HG03135 (cell line): ENCODE results near the gene ZMYM5.
A peak's percentile ranks its signal among the peaks of the same experiment; 100 is the strongest.
"Not testable (repeated sequence)": the region's sequence is repeated elsewhere in the genome, so short reads cannot be mapped to it uniquely, and the experiment has no call there.

Experiments
- ATAC-seq: cut with Tn5 transposase; IDR thresholded peaks from one replicate; pipeline ENCODE4 v1.9.1; 2021; ENCODE audit warnings: mild to moderate bottlenecking, moderate library complexity; ENCODE audit not compliant: unreplicated experiment

ZMYM5 gene

DNA sequence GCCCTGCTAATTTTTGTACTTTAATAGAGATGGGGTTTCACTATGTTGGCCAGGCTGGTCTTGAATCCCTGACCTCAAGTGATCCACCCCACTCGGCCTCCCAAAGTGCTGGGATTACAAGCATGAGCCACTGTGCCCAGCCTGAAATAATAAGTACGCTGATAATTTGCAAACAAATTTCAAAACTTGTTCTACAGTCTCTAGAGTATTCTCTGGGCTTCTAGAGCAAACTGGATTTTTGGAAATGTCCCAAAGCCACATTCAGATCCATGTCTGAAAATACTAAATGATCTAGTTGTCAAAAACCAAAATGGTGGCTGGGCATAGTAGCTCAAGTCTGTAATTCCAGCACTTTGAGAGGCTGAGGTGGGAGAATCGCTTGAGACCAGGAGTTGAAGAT, 40.8 kb downstream of the ZMYM5 start:
- ATAC-seq, result no peak

DNA sequence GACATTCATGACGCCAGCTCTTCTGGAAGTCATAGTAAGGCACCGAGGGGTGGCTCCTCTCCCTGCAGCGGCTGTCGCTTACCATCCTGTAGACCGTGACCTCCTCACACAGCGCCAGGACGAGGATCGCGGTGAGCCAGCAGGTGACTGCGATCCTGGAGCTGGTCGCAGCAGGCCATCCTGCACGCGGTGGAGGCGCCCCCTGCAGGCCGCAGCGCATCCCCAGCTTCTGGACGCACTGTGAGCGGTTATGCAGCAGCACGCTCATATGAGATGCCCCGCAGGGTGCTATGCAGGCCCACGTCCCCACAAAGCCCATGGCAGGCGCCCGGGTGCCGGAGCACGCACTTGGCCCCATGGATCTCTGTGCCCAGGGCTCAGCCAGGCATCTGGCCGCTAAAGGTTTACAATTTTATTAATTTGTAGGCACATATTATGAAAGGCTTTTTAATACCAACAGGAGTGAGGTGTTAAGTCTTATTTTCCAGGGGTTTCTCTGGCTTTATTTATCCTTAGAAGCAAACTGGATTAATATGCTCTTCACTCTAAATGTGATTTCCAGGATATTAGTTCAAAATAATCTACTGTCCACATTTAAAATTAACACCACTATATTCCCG, 45.1 kb downstream of the ZMYM5 start:
- ATAC-seq, result no peak

DNA sequence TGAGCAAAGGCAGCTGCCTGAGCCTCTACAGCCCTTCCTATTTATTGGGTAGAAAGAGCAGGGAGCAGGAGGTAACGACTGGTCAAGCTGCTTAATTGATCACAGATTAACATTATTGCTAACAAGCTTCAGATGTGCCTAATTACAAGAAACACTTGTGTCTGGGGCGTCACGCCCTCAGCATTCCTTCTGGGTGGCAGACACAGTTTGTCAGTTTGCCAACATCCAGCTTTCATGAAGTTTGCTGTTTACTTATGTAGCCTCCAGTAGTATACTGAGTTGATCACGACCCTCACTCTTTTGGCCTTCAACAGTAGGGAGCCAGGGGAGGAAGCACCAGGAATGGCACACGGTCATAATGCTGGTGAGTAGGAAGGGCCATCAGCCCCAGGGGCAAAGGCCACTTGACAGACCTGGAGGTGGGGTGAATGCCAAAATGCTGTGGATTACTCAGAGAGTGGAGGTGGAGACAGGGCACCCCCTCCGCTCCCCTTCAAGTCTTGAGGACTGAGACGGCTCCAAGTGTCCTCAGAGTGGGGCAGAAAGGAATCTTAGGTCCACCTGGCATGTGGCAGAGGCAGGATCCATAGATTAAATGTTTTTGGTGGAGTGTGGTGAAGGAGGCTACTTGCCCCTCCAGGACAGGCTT, 45.8 kb downstream of the ZMYM5 start:
- ATAC-seq, result no peak

DNA sequence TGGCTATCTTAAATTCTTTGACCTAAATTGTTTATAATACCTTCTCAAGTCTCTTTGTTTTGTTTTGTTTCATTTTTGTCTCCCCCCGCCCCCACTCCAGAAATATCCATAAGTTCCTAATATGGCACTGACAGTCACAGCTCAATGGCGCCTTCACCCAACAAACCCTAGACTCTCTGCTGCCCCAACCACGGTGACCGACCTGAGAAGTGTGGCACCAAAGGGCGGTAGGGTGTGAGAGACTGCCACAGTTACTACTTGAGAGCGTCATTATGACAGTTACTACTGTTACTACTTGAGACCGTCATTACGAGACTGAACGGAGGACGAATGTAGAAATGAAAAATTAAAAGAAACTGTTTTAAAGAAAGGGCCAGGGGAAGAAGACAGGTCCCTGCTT, 46.3 kb downstream of the ZMYM5 start:
- no peak for ATAC-seq

DNA sequence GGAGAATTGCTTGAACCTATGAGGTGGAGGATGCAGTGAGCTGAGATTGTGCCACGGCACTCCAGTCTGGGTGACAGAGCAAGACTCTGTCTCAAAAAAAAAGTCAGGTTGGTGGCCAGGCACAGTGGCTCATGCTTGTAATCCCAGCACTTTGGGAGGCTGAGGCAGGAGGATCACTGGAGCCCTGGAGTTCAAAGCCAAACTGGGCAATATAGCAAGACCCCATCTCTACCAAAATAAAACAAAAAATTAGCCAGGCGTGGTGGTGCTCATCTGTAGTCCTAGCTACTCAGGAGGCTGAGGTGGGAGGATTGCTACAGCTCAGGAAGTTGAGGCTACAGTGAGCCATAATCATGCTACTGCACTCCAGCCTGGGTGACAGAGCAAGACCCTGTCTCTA, 47.6 kb downstream of the ZMYM5 start:
- ATAC-seq, result not testable (repeated sequence)

DNA sequence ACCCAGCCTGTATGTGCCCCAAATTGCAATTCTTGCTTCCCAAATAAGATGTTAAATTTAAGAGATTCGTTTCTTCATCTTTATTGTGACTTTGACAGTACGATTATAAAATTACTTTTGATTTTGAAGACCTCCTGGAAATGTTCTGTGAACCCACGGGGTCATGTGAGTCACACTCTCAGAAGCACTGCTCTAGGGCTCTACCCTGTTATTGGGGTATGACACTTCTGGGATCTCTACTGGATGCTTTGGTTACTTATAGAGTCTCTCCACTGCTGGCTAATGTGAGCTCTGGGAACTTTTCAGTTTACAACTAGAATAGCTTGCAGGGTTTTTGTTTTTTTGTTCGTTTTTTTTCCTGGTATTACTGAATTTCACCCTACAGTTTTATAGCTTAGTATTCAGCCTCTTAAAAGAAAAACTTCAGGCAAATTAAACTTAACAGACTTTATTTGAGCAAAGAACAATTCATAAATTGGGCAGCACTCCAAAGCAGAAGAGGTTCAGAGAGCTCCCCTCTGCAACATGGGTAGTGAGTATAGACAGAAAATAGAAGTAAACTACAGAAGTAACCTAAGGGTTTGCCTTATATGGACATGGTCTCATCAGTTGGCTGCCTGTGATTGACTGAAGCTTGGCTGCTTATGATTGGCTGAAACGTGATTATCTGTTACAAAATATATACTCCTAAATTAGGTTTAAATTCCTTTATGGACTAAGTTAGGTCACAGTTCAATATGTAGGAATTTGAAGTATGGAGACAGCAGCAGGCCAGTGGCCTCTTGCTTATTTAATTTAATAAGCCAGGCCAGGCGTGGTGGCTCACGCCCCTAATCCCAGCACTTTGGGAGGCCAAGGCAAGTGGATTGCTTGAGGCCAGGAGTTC, 52.2 kb downstream of the ZMYM5 start:
- no peak for ATAC-seq

DNA sequence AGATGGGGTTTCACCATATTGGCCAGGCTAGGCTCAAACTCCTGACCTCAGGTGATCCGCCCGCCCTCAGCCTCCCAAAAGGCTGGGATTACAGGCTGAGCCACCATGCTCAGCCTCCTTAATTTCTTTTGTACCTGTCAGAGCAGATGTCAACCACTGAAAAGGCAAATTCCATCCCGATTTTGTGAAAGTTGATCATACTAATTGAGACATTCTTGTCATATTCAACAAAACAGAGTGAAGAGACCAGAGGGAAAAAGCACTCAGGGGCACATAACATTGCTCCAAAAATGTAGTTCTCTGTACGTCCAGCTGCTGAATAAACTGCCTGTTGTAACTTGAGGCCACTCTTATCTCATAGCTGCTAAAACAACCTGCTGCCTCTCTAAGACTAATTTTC, 53.3 kb downstream of the ZMYM5 start:
- no peak for ATAC-seq

DNA sequence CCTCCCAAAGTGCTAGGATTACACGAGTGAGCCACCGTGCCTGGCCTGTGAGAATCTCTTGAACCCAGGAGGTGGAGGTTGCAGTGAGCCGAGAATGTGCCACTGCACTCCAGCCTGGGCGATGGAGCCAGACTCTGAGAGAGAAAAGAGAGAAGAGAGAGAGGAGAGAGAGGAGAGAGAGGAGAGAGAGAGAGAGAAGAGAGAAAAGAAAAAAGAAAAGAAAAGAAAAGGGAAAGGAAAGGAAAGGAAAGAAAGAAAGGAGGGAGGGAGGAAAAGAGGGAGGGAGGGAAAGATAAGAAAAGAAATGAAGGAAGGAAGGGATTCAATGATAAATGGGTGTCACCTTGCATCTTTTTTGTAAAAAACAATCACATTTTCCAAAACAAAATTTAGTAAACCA, 57.7 kb downstream of the ZMYM5 start:
- ATAC-seq, result no peak

DNA sequence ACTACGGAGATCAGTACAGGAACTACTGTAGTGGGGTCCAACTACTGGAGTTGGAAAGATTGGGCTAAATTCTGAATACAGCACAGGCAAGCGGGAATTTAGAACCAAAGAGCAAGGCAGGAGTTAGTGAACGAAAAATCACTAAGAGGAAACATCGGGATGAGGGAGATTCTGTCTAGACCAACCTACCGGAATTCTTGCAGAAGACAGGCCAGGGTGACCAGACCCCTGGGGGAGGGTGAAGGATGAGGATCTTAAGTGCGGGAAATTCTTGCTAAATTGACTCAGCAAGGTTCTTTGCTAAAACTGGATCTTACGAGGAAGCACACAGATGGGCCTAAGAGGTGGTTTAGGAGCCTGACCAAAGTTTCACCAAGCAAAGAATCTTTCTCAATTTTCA, 67.5 kb downstream of the ZMYM5 start:
- ATAC-seq, result no peak

DNA sequence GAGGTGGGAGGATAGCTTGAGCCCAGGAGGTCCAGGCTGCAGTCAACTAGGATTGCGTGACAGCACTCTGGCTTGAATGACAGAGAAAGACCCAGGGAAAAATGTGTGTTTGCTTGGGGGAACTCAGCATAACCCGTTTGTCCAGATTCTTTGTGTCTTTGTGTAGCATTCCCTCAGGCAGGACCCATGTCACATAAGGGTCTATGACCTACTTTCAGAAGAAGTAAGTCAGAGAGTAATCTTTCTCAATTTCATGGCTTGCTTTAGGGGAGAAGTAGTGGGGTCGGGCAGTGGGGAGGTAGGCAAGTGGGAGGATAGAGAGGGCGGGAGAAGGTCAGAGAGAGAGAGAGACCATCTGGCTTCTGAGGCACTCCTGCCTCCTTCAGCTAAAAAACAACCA, 68.8 kb downstream of the ZMYM5 start:
- no peak for ATAC-seq

DNA sequence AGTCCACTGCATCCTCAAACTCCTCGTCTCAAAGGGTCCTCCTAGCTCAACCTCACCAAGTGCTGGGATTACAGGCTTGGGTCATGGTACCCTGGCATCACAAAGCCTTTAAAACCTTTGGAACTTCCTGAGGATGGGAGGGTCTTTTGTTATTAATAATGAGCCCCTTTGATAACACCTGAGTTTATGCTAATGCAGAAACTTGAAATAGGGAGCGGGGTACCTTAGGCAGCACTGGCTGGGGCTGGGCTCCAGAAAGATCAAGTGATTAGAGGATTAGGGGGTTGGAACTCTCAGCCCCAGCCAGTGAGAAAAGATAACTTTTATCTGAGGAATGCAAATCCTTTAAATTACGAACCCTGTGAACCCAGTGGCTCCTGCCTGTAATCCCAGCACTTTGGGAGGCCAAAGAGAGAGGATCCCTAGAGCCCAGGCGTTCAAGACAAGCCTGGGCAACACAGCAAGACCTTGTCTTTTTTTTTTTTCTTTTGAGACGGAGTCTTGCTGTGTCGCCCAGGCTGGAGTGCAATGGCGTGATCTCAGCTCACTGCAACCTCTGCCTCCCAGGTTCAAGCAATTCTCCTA, 71.4 kb downstream of the ZMYM5 start:
- ATAC-seq, result no peak

DNA sequence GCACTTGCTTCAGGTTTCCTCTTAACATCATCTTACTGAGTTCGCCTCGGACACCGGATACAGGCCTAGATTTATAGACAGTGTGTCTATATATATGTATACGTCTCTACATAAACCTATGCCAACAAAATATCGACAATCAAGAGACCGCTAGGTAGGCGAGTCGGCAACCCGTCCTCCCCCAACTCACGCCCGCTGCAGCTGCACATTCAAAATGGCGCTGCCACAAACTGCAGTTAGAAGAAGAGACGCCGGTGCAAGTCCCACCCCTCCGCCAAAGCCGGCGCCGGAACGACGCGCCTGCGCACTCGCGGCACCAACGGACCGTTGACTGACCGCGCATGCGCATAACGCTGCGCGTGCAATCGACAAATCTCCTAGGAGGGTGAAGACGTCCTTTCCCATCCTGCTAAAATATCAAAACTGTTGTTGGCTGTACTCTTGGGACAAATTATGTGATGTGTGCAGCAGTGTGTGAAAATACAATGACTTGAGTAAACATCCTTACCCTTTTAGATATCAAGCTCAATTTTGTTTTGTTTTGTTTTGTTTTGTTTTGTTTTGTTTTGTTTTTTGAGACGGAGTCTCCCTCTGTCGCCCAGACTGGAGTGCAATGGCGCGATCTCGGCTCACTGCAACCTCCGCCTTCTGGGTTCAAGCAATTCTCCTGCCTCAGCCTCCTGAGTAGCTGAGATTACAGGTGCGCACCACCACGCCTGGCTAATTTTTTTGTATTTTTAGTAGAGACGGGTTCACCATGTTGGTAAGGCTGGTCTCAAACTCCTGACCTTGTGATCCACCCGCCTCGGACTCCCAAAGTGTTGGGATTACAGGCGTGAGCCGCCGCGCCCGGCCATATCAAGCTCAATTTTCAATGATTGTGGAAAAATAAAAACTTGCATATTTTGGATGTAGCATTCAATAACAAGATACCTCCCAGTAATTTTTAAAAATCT, 80.4 kb downstream of the ZMYM5 start, which contains the start of gene PSPC1:
PSPC1 (minus strand) TSS at position 219 of the 956 bp plus-strand sequence; CDS start at position 31, 188 bp downstream.
- peak; percentile 83 for ATAC-seq

DNA sequence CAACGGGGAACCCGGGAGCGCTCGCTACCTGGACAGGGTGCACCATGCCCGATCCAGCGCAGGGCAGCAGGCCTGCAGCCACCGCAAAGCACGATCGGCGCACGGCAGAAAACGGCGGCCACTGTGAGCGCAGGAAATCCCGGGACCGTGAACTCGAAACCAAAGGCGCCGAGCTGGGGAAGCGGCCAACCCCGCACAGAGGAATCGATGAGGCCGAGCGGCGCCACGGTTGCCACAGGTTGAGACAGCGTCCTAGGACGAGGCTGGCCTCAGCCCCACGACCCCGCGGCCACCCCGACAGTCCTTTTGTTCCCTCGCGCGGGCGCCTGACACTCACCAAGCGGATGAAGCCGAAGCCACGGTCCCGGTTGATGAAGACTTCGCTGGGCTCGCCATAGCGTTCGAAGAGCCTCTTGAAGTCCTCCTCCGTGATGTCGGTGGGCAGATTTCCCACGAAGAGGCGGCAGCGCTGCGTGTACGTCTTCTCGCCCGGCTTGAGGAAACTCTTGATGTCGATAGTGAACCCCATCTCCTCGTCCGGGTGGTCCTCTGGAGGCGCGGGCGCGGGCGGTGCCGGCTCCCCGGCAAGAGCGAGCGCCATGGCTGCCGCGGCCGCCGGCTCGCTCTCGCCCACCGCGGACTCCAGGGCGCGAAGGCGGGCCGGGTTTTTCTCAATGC, 81.3 kb downstream of the ZMYM5 start:
- peak; percentile 42 for ATAC-seq

DNA sequence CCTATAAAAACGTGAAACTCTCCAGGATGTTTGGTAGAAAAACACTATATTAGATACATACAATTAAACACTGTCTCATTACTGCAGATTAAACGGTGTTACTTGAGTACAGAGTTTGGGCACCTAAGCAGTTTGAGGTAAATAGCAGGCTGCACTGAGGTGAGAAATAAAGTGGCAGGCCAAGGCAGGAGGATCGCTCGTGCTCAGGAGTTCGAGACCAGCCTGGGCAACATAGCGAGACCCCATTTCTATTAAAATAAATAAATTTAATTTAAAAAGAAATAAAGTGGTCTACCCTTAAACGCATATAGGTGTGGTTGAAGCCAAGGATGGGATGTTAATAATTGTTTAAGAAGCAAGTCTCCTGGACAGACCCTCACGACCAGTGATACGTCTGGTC, 81.9 kb downstream of the ZMYM5 start:
- ATAC-seq, result no peak

DNA sequence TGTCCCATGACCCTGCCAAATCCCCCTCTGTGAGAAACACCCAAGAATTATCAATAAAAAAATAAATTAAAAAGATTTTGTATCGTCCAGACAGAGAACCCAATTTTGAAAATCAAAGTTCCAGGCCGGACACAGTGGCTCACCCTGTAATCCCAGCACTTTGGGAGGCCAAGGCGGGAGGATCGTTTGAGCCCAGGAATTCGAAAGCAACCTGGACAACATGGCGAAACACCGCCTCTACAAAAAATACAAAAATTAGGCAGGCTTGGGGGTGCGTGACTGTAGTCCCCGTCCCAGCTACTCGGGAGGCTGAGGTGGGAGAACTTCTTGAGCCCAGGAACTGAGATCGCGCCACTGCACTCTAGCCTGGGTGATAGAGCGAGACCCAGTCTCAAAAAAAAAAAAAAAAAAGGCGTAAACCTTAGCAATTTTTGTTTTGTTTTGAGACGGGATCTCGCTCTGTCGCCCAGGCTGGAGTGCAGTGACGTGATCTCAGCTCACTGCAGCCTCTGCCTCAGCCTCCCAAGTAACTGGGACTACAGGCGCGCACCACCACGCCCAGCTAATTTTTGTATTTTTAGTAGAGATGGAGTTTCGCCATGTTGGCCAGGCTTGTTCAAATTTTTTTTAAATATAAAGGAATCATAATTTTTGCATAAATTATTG, 82.6 kb downstream of the ZMYM5 start:
- ATAC-seq, result not testable (repeated sequence)
